Neural progenitor cell (in vitro differentiated cells): ENCODE measurements around the gene CCDC63.

ENCODE experiments used
- CTCF ChIP-seq: fragments of 200-600 bp; sonication (generic); IDR thresholded peaks from 2 replicates; pipeline ENCODE4 v1.5.1; 2017; ENCODE audit warnings: antibody characterized with exemption, mild to moderate bottlenecking
- EZH2 ChIP-seq: fragments of 200-600 bp; sonication (generic); IDR thresholded peaks from 2 replicates; pipeline ENCODE4 v1.6.1; 2017; ENCODE audit warnings: antibody characterized with exemption, mild to moderate bottlenecking, moderate library complexity

DNA sequence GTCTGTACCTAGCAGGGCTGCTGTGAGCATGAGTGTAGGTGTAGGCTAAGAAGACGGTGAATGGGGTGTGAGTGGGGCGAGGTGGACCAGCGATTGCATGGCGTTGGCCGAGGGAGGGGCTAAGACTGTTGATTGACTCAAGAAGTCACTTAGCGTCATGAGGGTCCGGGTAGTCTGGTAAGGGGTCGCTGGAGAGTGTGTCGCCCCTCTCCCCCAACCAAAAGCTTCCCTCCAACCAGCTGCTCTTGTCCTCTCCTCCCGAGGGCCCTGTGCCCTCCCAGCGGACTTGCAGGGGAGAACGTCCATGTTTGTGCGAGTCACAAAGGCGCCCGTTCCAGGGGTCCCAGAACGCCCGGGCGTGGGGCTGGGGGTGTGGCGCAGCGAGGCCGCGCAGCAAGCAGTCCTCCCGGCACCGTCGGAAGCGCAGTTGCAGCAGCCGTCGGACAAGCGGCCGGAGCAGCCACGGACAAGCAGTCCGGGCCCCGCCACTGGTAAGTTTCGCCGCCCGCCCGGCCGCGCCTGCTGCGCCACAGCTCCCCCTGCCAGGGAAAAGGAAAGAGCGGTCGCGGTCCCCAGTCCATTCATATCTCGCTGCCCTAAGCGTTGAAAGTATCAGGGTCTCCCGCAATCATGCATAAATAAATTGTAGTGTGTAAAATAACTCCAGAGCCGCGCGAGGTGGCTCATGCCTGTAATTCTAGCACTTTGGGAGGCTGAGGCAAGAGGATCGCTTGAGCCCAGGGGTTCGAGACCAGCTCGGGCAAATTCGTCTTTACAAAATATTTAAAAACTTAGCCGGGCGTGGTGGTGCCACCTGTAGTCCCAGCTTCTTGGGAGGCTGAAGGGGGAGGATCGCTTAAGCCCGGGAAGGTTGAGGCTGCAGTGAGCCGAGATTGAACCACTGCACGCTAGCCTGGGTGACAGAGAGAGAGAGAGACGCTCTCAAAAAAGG lies at the start of gene CCDC63:
- TF ChIP-seq EZH2 = no peak
- TF ChIP-seq CTCF = peak; percentile 67
